Smooth muscle cell (in vitro differentiated cells): ENCODE measurements around the gene PIK3R4. TPM values are rescaled to one million over a fixed set of nuclear protein-coding genes. Genes with fewer than 3 reads are reported as not detected.
A peak's percentile ranks its signal among the peaks of the same experiment; 100 is the strongest.

Experiments
- DNase-seq: peaks from one replicate; lab custom pipeline; 2025; ENCODE audit not compliant: unreplicated experiment; lab: John Stamatoyannopoulos, UW
- H2AFZ ChIP-seq: fragments of 200-600 bp; sonication (generic); 2 replicates; pipeline ENCODE4 v1.6.0; 2016; ENCODE audit warnings: antibody characterized with exemption, low read depth, mild to moderate bottlenecking
- H3F3A ChIP-seq: fragments of 200-600 bp; sonication (generic); 2 replicates; pipeline ENCODE4 v1.6.0; 2017; ENCODE audit warnings: antibody characterized with exemption, low read depth
- H3K27ac ChIP-seq: fragments of 200-600 bp; sonication (generic); 2 replicates; pipeline ENCODE4 v1.5.1; 2016; ENCODE audit warnings: low read depth, mild to moderate bottlenecking
- H3K27me3 ChIP-seq: fragments of 200-600 bp; sonication (generic); 2 replicates; pipeline ENCODE4 v1.6.1; 2016; ENCODE audit warnings: low read depth, mild to moderate bottlenecking
- H3K36me3 ChIP-seq: fragments of 200-600 bp; sonication (generic); 2 replicates; pipeline ENCODE4 v1.5.1; 2016; ENCODE audit warnings: low read depth
- H3K4me1 ChIP-seq: fragments of 200-600 bp; sonication (generic); 2 replicates; pipeline ENCODE4 v1.5.1; 2016; ENCODE audit warnings: low read depth
- H3K4me2 ChIP-seq: fragments of 200-600 bp; sonication (generic); 2 replicates; pipeline ENCODE4 v1.6.0; 2016; ENCODE audit warnings: mild to moderate bottlenecking
- H3K4me3 ChIP-seq: fragments of 200-600 bp; sonication (generic); 2 replicates; pipeline ENCODE4 v1.5.1; 2016; ENCODE audit warnings: mild to moderate bottlenecking
- H3K79me2 ChIP-seq: fragments of 200-600 bp; sonication (generic); 2 replicates; pipeline ENCODE4 v1.6.0; 2016; ENCODE audit warnings: low read depth, mild to moderate bottlenecking
- H3K9ac ChIP-seq: fragments of 200-600 bp; sonication (generic); 2 replicates; pipeline ENCODE4 v1.6.0; 2016; ENCODE audit warnings: low read depth
- H3K9me3 ChIP-seq: fragments of 200-600 bp; sonication (generic); replicated peaks from 2 replicates; pipeline ENCODE4 v1.5.1; 2016; ENCODE audit warnings: low read depth
- H4K20me1 ChIP-seq: fragments of 200-600 bp; sonication (generic); 2 replicates; pipeline ENCODE4 v1.6.0; 2016; ENCODE audit warnings: low read depth
- WGBS: methylation state at CpG from one replicate; pipeline ENCODE4 v1.1.7; 2016; ENCODE audit warnings: low lambda C conversion rate; 5-methylcytosine and 5-hydroxymethylcytosine counted together
- polyA plus RNA-seq: library from polyadenylated mRNA; unstranded; fragments of >200 nt; fragmentation: Nextera tagmentation; extraction: Ambion mirVana; gene quantifications from 2 replicates; pipeline ENCODE4 v1.2.1, GENCODE V29; 2016
- total RNA-seq: library from RNA; depleted of rRNA; stranded (reverse); fragments of >200 nt; gene quantifications from 2 replicates; pipeline ENCODE4 v1.2.3, GENCODE V29; 2014
- TF ChIP-seq, protein P1 (sequence below): fragments of 200-600 bp; sonication (generic); IDR thresholded peaks from 2 replicates; pipeline ENCODE4 v1.5.1; 2017; ENCODE audit warnings: borderline replicate concordance, mild to moderate bottlenecking, antibody characterized with exemption; ENCODE audit not compliant: insufficient read depth, poor library complexity, severe bottlenecking

Gene PIK3R4
- total and polyA plus RNA-seq, 2 experiments from 2014 or later, result 18.3 to 46.4 TPM

DNA sequence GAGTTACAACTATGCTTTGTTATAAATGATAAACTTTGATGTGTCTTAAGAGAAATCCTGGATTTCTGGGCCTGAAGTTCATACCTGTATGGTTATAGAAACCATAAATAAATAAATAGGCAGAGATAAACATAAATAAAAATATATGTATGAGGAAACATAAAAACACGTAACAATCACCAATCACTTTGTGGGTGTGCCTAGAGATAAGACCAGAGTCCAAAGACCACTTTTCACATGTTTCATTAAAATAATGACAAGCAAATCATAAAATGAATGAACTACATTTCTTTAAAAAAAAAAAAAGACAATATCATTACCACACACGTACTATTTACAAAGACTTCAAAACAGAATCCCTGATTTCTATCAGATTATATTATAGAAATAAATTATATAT, 14.1 kb downstream of the PIK3R4 start:
- no peak for DNase-seq
- Histone ChIP-seq H3K36me3 (no peaks in the 10 kb centered on the region), H3K4me2 (no peak overlapping the region), H2AFZ (no peak overlapping the region), H3K4me1 (no peaks in the 10 kb centered on the region), H3K27ac (no peak overlapping the region), H4K20me1 (no peaks in the 10 kb centered on the region), H3K9ac (no peak overlapping the region), H3F3A (peaks cover 17% of the 10 kb centered on the region), H3K27me3 (no peaks in the 10 kb centered on the region), H3K4me3 (no peak overlapping the region), H3K9me3 (no peaks in the 10 kb centered on the region), H3K79me2 (peaks cover 10% of the 10 kb centered on the region)
- 91% methylated on average over 2 of the region's 2 CpGs for WGBS
- TF ChIP-seq, protein P1, sequence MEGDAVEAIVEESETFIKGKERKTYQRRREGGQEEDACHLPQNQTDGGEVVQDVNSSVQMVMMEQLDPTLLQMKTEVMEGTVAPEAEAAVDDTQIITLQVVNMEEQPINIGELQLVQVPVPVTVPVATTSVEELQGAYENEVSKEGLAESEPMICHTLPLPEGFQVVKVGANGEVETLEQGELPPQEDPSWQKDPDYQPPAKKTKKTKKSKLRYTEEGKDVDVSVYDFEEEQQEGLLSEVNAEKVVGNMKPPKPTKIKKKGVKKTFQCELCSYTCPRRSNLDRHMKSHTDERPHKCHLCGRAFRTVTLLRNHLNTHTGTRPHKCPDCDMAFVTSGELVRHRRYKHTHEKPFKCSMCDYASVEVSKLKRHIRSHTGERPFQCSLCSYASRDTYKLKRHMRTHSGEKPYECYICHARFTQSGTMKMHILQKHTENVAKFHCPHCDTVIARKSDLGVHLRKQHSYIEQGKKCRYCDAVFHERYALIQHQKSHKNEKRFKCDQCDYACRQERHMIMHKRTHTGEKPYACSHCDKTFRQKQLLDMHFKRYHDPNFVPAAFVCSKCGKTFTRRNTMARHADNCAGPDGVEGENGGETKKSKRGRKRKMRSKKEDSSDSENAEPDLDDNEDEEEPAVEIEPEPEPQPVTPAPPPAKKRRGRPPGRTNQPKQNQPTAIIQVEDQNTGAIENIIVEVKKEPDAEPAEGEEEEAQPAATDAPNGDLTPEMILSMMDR, result no peak

DNA sequence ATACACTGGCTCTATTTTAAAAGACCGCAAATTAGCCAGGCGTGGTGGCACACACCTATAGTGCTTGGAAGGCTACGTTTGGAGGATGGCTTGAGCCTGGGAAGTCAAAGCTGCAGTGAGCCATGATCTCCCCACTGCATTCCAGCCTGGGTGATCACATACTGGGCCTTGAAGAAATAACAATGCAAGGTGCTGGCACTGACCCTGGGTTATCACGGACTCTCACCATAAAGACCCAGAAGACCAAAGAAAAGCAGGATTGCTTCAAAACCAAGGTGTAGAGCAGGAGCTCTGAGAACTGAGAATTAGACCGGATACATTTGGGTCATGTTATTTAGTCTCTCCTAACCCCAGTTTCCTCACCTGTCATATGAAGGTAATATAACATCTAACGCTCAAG, 14.8 kb downstream of the PIK3R4 start:
- no peak overlapping the region for H3K4me3 ChIP-seq
- H3F3A ChIP-seq, result peaks cover 19% of the 10 kb centered on the region
- no peak overlapping the region for H3K4me2 ChIP-seq
- TF ChIP-seq, protein P1, result no peak
- WGBS, result 99% methylated on average over 6 of the region's 6 CpGs
- H3K9ac ChIP-seq, result no peak overlapping the region
- no peaks in the 10 kb centered on the region for H3K36me3 ChIP-seq
- H3K27ac ChIP-seq, result no peak overlapping the region
- no peaks in the 10 kb centered on the region for H3K27me3 ChIP-seq
- H3K4me1 ChIP-seq, result peaks cover 2% of the 10 kb centered on the region
- no peaks in the 10 kb centered on the region for H4K20me1 ChIP-seq
- H3K79me2 ChIP-seq, result peaks cover 8% of the 10 kb centered on the region
- no peak overlapping the region for H2AFZ ChIP-seq
- no peak for DNase-seq
- no peaks in the 10 kb centered on the region for H3K9me3 ChIP-seq

DNA sequence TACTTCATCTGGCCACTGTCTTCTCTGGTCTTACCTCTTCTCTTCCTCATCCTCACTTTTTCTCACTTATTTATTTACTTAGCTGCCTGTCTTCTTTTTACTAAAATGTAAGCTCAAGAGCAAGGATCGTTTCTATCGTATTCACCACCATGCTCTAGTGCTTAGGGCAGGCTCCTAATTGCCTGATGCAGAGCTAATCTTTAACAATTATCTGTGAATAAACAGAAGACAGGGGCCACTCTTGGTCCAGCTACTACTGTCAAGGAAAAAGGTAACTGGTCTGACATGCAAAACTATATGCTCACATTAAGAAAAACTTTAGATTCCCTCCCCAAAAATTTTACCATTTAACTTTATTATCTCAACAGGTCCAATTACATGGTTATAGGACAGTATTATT, 17.5 kb downstream of the PIK3R4 start:
- Histone ChIP-seq H3K9ac (no peak overlapping the region), H3K79me2 (peaks cover 8% of the 10 kb centered on the region), H3K27me3 (no peaks in the 10 kb centered on the region), H2AFZ (no peak overlapping the region), H4K20me1 (no peaks in the 10 kb centered on the region), H3K36me3 (no peaks in the 10 kb centered on the region), H3K4me2 (no peak overlapping the region), H3K4me1 (peaks cover 11% of the 10 kb centered on the region), H3K27ac (peak overlapping the region; percentile 1), H3F3A (peaks cover 19% of the 10 kb centered on the region), H3K9me3 (no peaks in the 10 kb centered on the region), H3K4me3 (no peak overlapping the region)
- WGBS, result 54% methylated on average over 2 of the region's 2 CpGs
- DNase-seq, result no peak
- TF ChIP-seq, protein P1, result no peak

DNA sequence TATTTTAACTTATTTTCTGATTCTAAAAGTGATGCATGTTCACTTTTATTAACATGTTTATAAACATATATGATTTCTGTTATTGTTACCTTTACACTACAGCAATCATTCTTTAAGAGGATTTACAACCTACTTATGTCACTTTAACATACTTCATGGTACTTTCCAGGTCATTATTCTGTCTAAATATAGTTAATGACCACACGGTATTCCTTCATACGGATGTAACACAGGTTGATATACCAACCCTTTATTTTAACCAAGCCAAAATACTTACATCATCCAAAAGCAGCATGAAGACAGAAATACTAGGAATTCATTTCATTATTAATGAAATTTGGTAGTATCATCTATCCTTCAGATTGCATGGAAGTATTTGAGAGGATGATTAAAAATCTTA, 18.6 kb downstream of the PIK3R4 start:
- no peak overlapping the region for H3K4me3 ChIP-seq
- peaks cover 19% of the 10 kb centered on the region for H3F3A ChIP-seq
- H3K9ac ChIP-seq, result no peak overlapping the region
- H3K4me1 ChIP-seq, result peaks cover 11% of the 10 kb centered on the region
- H3K4me2 ChIP-seq, result no peak overlapping the region
- TF ChIP-seq, protein P1, result no peak
- peak overlapping the region; percentile 70 for H3K27ac ChIP-seq
- no peaks in the 10 kb centered on the region for H4K20me1 ChIP-seq
- WGBS, result 99% methylated on average over 2 of the region's 2 CpGs
- no peak overlapping the region for H2AFZ ChIP-seq
- DNase-seq, result no peak
- peaks cover 8% of the 10 kb centered on the region for H3K79me2 ChIP-seq
- no peaks in the 10 kb centered on the region for H3K36me3 ChIP-seq
- H3K9me3 ChIP-seq, result no peaks in the 10 kb centered on the region
- H3K27me3 ChIP-seq, result no peaks in the 10 kb centered on the region
